Measurements from ENCODE around the gene LRRC32.

Gene LRRC32

DNA sequence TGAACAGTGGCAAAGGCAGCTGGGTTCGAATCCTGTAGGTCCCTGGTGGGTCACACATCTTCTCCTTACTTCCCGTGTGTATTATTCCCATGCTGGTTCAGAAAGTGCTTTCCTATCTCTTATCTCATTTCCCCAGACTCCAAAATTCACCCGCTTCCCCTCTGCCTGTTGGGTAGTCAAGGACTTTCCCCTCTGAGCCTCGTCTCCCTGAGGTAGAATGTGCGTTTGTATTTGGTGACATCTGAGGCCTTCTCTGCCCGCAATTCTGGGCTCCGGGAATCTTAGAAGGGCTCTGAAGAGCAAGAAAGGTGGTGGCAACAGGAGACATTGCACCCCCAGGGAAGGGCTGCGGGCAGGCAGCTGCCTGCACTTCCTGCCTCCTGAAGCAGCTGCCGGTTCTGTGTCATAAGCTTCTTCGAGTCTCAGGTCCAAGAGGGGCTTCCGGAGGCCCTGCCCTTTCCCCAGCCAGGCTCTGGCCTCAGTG is 5.9 kb downstream of the LRRC32 start:
- Histone ChIP-seq H3K36me3 (ENCODE audit: low read depth) (no peaks in the 10 kb centered on the region), H3K27me3 (ENCODE audit: insufficient read depth, poor library complexity, severe bottlenecking) (peaks cover 5% of the 10 kb centered on the region), H3K4me3 (ENCODE audit: severe bottlenecking) (no peak overlapping the region), H3K4me1 (ENCODE audit: insufficient read depth, poor library complexity, severe bottlenecking) (no peaks in the 10 kb centered on the region), H3K27ac (ENCODE audit: poor library complexity, severe bottlenecking) (no peak overlapping the region), H3K9me3 (ENCODE audit: severe bottlenecking) (no peaks in the 10 kb centered on the region)
- peak; percentile 42 for DNase-seq (ENCODE audit: low spot score)
- TF ChIP-seq, protein P1, sequence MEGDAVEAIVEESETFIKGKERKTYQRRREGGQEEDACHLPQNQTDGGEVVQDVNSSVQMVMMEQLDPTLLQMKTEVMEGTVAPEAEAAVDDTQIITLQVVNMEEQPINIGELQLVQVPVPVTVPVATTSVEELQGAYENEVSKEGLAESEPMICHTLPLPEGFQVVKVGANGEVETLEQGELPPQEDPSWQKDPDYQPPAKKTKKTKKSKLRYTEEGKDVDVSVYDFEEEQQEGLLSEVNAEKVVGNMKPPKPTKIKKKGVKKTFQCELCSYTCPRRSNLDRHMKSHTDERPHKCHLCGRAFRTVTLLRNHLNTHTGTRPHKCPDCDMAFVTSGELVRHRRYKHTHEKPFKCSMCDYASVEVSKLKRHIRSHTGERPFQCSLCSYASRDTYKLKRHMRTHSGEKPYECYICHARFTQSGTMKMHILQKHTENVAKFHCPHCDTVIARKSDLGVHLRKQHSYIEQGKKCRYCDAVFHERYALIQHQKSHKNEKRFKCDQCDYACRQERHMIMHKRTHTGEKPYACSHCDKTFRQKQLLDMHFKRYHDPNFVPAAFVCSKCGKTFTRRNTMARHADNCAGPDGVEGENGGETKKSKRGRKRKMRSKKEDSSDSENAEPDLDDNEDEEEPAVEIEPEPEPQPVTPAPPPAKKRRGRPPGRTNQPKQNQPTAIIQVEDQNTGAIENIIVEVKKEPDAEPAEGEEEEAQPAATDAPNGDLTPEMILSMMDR (IDR thresholded peaks at IDR 0.05; ENCODE audit: poor library complexity, severe bottlenecking), result no peak
- ATAC-seq (ENCODE audit: low read depth), result no peak

GRCh38 chr11:76663912-76664440 is 6.6 kb downstream of the LRRC32 start:
- Histone ChIP-seq H3K4me3 (ENCODE audit: severe bottlenecking) (no peak overlapping the region), H3K27ac (ENCODE audit: poor library complexity, severe bottlenecking) (no peak overlapping the region), H3K9me3 (ENCODE audit: severe bottlenecking) (no peaks in the 10 kb centered on the region), H3K4me1 (ENCODE audit: insufficient read depth, poor library complexity, severe bottlenecking) (no peaks in the 10 kb centered on the region), H3K27me3 (ENCODE audit: insufficient read depth, poor library complexity, severe bottlenecking) (peaks cover 1% of the 10 kb centered on the region), H3K36me3 (ENCODE audit: low read depth) (no peaks in the 10 kb centered on the region)
- DNase-seq (ENCODE audit: low spot score) (peak; percentile 34), ATAC-seq (ENCODE audit: low read depth) (no peak)
- TF ChIP-seq, protein P1 (IDR thresholded peaks at IDR 0.05; ENCODE audit: poor library complexity, severe bottlenecking), result no peak

DNA sequence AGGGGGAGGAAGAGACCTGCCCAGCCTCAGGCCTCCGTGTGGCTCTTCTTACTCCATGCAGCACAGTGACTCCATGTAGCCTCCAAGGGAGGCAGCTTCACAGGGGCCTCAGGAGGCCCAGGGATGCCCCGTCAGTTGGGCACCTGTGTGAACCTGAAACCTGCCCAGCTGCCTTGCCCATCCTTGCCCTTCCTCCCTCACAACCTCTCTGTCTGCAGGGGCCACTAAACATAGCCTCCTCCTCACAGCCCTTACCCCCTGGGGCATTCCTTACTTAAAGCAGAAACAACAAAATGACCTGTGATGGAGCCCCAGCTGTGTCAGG is 7.1 kb downstream of the LRRC32 start:
- ATAC-seq (ENCODE audit: low read depth) (no peak), DNase-seq (ENCODE audit: low spot score) (no peak)
- H3K4me3 ChIP-seq (ENCODE audit: severe bottlenecking), result no peak overlapping the region
- H3K9me3 ChIP-seq (ENCODE audit: severe bottlenecking), result no peaks in the 10 kb centered on the region
- no peak overlapping the region for H3K27ac ChIP-seq (ENCODE audit: poor library complexity, severe bottlenecking)
- H3K4me1 ChIP-seq (ENCODE audit: insufficient read depth, poor library complexity, severe bottlenecking), result no peaks in the 10 kb centered on the region
- TF ChIP-seq, protein P1 (IDR thresholded peaks at IDR 0.05; ENCODE audit: poor library complexity, severe bottlenecking), result no peak
- H3K36me3 ChIP-seq (ENCODE audit: low read depth), result no peaks in the 10 kb centered on the region
- H3K27me3 ChIP-seq (ENCODE audit: insufficient read depth, poor library complexity, severe bottlenecking), result no peaks in the 10 kb centered on the region

- Histone ChIP-seq H3K36me3 (ENCODE audit: low read depth) (no peaks in the 10 kb centered on the region), H3K9me3 (ENCODE audit: severe bottlenecking) (no peaks in the 10 kb centered on the region), H3K4me1 (ENCODE audit: insufficient read depth, poor library complexity, severe bottlenecking) (no peaks in the 10 kb centered on the region), H3K27me3 (ENCODE audit: insufficient read depth, poor library complexity, severe bottlenecking) (no peaks in the 10 kb centered on the region), H3K27ac (ENCODE audit: poor library complexity, severe bottlenecking) (no peak overlapping the region), H3K4me3 (ENCODE audit: severe bottlenecking) (no peak overlapping the region)
- DNase-seq (ENCODE audit: low spot score), result no peak
- TF ChIP-seq, protein P1 (IDR thresholded peaks at IDR 0.05; ENCODE audit: poor library complexity, severe bottlenecking), result no peak
- ATAC-seq (ENCODE audit: low read depth), result no peak
Observed at GRCh38 chr11:76662656-76663485, 7.7 kb downstream of the LRRC32 start.

Measured in RWPE2 (cell line).